PFSK-1 (cell line): ENCODE measurements around the gene SEPTIN2.

Experiments
- FOXP2 ChIP-seq: optimal IDR thresholded peaks from 2 replicates; pipeline ENCODE3; 2011; ENCODE audit warnings: borderline replicate concordance, control low read depth, inconsistent platforms; ENCODE audit not compliant: insufficient read depth; ENCODE audit errors: extremely low read length, extremely low read depth
- POLR2AphosphoS5 ChIP-seq: IDR thresholded peaks from 2 replicates; pipeline ENCODE4 v1.6.1; 2012; ENCODE audit warnings: low read depth, mild to moderate bottlenecking, control low read depth, low read length, moderate library complexity
- REST ChIP-seq, 2 experiments: IDR thresholded peaks; 2 replicates each; pipeline versions ENCODE4 v1.6.1 to v1.8.0; 2011 to 2012; ENCODE audit warnings: low read depth in 2 of 2, low read length in 2 of 2, control low read depth in 1 of 2, inconsistent platforms in 1 of 2, mild to moderate bottlenecking in 1 of 2, moderate library complexity in 1 of 2; ENCODE audit not compliant: insufficient read depth in 1 of 2
- SIN3A ChIP-seq: IDR thresholded peaks from 2 replicates; pipeline ENCODE4 v1.6.1; 2012; ENCODE audit warnings: mild to moderate bottlenecking, low read length, moderate library complexity, borderline replicate concordance; ENCODE audit not compliant: insufficient read depth
- TAF1 ChIP-seq: IDR thresholded peaks from 2 replicates; pipeline ENCODE4 v1.6.1; 2012; ENCODE audit warnings: low read length, control low read depth, borderline replicate concordance; ENCODE audit not compliant: insufficient read depth

Gene SEPTIN2

GRCh38 chr2:241354668-241355658, 39.2 kb downstream of the SEPTIN2 start:
- TF ChIP-seq FOXP2, result no peak
- no peak for TF ChIP-seq SIN3A
- TF ChIP-seq TAF1, result no peak
- no peak for TF ChIP-seq POLR2AphosphoS5
- no peak for TF ChIP-seq REST (IDR thresholded peaks at IDR 0.05; ENCODE audit: insufficient read depth in 1 of 2, low read depth in 2 of 2, low read length in 2 of 2)

GRCh38 chr2:241355983-241356870, 40.5 kb downstream of the SEPTIN2 start, which contains the start of gene FARP2:
TSS of gene FARP2 (plus strand) at chr2:241356285. CDS start at chr2:241373108, 16,823 bp downstream.
- TF ChIP-seq FOXP2 (peak; percentile 92), TAF1 (peak; percentile 94), POLR2AphosphoS5 (peak; percentile 67), REST (IDR thresholded peaks at IDR 0.05; ENCODE audit: insufficient read depth in 1 of 2, low read depth in 2 of 2, low read length in 2 of 2) (peak; percentile 19 to 45; a peak in 1 of 4 replicates), SIN3A (peak; percentile 56; the same call in 1 of the 2 replicates)

GRCh38 chr2:241356871-241357260, 41.1 kb downstream of the SEPTIN2 start:
- TF ChIP-seq REST (IDR thresholded peaks at IDR 0.05; ENCODE audit: insufficient read depth in 1 of 2, low read depth in 2 of 2, low read length in 2 of 2) (no peak), FOXP2 (no peak), SIN3A (no peak), TAF1 (no peak), POLR2AphosphoS5 (no peak)

GRCh38 chr2:241357531-241357930, 41.8 kb downstream of the SEPTIN2 start:
- TF ChIP-seq TAF1 (no peak), SIN3A (no peak), FOXP2 (no peak), REST (IDR thresholded peaks at IDR 0.05; ENCODE audit: insufficient read depth in 1 of 2, low read depth in 2 of 2, low read length in 2 of 2) (no peak), POLR2AphosphoS5 (no peak)
